HG03432 (cell line): ENCODE results near the gene TXNDC5.
"Not testable (repeated sequence)": the region's sequence is repeated elsewhere in the genome, so short reads cannot be mapped to it uniquely, and the experiment has no call there.

Experiments
- ATAC-seq: cut with Tn5 transposase; IDR thresholded peaks from one replicate; pipeline ENCODE4 v1.9.1; 2021; ENCODE audit warnings: mild to moderate bottlenecking, moderate library complexity; ENCODE audit not compliant: unreplicated experiment

The TXNDC5 gene

DNA sequence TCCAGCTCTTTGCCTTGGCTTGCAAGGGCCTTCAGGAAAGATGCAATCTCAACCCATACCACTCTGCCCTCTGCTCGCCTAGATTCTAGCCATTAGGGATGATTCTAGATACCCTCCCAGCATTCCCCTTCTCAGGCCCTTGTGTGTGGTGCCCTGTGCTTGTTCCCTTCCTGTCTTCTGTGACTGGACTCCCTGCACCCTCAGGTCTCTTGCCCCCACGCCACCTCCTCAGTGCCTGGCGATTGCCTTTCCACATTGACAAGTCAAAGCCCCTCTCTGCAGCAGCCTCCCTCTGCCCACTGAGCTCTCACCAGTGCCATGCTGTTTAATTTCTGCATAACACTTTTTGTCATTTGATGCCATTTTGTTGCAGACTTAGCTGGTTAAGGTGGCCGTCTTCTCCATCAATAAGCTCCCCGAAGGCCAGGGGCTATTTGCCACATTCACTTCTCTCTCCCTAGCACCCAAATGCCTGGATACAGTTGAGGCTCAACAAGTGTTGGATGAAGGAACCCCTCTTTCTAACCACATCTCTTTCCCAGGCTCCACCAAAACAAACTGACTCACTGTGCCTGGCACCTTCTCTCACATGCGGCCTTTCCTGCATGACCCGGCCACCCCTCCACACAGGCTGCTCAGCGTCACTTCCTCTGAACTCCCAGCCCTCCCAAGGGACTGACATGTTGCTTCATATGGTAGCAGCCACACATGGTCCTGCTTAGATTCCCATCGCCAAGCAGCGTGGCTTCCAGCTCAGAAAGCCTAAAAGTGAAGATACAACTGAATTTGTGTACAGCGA lies 4.6 kb upstream of the TXNDC5 start:
- no peak for ATAC-seq

DNA sequence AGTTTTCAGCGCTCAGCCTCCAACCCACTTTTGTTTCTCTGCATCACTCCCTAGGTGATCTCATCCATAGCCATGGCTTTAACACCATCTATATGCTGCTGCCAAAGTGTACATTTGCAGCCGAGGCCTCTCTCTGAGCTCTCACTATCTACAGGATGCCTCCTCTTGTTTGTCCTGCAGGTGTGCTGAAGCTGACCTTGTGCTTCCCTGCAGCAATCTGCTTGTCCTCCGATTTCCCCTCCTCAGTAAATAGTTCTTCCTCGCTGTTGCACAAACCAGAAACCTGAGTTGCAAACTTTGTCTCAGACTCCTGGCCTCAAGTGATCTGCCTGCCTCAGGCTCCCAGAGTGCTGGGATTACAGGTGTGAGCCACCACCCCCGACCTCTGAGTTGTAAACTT lies 3.7 kb upstream of the TXNDC5 start:
- ATAC-seq, result no peak

DNA sequence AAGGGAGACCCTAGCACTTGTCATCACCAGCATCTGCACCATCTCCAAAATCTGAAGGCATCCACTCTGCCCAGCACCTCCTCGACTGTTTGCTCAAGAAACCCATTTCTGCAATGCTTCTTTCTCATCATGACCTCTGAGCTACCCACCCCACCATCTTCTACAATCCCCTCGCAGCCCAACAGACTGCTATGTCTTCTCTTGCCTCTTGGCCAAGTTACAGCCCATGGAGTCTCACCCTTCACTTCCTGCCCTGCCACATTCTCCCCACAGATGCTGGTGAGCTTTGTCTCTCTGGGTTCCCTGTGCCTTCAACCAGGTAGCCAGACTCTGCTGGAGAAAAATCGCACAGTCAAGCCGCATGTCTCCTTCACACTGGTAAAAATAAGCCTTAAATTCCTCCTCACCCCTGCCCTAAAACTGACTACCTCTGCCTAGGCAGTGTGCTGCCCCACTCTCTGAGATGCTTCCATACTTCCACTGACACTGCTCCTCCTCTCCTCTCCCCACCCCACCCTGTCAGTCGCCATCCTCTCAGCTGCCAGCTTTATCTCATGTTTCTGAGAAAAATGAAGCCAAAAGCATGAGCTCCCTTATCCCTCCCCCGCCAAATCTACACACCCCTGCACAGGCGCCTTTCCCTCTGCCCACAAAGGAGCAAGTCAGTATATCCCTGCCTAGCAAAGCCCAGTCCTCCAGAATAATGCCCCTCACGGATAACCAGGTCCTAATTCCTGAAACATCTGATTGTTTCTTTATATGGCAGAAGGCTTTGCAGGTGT lies 2.3 kb upstream of the TXNDC5 start:
- no peak for ATAC-seq

- ATAC-seq, result no peak
Observed at GRCh38 chr6:7912024-7912423, 1.4 kb upstream of the TXNDC5 start.

DNA sequence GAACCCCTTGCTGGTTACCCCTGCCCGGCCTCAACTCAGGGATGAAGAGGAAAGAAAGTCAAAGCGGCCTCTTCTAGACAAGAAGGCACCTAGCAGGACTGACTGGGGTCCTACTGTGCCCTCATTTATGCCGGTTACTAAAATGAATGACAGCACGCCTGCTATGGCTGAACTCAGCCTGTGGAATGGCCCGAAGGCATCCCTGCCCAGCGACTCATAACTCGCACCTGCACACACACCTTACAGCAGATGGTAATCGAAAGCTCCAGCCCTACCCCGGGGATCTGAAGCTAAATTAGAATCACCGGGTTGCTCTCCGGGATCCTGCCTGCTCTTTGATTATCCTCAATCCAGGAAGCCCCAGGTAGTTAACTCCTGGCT lies 747 bp upstream of the TXNDC5 start:
- ATAC-seq, result no peak

DNA sequence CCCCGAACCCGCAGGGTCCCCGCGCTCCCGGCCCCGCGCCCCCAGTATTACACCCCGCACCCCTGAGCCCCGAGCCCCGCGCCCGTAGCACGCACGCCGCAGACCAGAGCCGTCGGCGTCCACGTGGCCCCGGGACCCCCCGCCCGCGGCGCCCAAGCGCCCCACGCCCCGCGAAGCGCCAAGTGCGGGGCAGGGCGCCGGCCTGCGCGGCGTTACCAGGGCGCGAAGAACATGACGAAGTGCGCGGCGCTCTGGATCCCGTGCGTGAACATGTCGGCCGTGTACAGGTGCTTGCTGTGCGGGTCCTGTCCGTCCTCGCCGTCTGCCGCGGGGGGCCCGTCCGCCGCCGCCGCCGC lies 312 bp downstream of the TXNDC5 start:
- peak; percentile 21 for ATAC-seq

DNA sequence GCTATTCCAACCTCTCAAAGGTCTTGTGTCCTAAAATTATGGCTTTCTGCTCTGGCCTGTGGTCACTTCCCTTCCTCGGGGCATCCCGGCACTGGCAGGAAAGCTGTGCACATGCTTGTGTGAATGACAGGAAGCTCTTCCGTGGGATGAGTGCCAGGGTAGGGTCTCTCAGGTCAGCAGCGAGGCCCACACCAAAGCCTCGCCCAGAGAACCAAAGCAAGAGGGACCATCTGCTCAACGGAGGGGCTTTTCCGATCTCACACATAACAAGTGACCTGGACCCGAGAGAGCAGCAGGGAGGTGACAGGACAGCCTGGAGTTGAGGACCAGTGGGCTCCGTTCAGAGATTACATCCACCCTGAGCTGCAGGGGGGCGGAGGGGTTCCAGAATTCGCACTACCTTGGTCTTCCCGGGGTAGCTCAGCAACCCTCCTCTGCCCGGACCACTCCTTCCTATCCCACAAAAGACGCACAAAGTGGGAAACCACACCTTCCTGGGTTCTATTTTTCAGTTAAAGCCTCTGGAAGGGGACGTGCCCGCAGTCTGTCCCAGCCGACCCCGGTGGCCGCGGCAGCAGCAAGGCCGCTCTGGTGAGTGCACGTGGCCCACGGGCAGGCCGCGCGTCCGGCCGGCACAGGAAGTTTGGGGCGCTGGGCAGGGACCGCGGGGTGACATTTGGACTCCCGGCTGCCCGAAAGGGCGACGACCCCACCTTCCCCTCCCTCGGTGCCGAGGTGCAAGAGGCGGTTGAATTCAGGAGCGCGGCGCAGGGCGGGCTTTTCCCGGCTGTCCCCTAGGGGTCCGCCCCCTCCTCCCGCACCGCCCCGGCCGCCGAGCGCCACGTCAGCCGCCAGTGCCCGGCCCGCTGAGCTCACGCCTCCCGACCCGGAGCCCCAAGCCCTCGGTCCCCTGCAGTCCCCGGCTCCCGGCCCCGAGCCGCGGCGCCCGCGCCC lies 988 bp downstream of the TXNDC5 start:
- ATAC-seq, result peak; percentile 37

DNA sequence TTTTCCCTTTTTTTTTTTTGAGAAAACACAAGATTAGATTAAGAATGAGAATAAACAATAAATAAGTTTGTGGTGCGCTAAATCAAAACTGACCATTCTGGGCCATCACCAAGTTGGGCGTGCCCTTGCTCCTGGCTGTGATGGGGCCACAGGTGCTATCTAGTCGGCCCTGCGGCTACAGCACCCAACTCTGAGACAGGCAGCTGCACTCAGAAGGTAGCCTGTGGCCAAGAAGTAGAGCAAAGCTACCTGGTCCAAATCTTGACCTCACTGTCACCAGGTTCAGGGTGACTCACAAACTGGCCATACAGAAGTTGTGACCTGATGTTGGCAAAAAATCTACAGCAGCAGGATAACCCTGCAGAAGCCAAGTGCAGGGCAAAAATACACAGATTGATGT lies 3.4 kb downstream of the TXNDC5 start:
- ATAC-seq, result no peak

GRCh38 chr6:7906741-7907140 lies 3.8 kb downstream of the TXNDC5 start:
- ATAC-seq, result no peak

GRCh38 chr6:7905416-7905815 lies 5.2 kb downstream of the TXNDC5 start:
- ATAC-seq, result no peak

GRCh38 chr6:7904654-7905319 lies 5.8 kb downstream of the TXNDC5 start:
- ATAC-seq, result no peak

DNA sequence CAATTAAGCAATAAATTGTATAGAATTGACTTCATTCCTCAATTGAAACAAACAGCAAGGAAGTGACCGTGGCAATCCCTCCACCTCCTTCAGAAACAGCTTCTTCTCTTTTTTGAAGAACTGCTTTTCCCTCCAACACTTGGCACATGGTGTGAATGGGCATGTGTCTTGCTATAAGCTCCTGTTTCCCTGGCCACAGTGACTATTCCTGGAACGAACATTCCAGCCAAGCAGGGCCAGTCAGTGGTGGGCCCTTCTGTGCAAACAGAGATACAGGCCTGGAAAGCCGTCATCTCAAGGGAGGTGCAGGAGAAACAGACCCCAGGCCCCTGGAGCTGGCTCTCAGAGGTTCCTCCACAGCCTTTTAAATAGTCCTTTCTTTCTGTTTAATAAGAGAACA lies 6.9 kb downstream of the TXNDC5 start:
- ATAC-seq, result no peak

DNA sequence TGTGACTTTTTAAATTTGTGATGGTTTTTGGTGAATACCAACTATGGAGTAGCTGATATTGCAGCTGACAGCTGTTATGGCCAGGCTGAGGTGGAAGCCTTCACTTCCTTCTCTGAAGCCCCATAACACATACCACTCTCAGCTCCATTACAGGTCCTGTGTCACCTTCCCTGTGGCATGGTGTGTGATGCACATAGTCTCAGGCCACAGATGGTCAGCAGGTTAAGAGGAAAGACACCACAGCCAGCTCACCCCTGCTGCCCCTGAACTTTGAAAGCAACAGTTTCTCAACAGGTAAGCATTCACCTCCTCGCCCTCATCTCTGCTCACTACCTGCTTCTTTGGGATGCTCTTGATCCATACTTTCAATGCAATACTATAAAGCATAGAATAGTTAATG lies 7.7 kb downstream of the TXNDC5 start:
- ATAC-seq, result no peak

GRCh38 chr6:7902221-7902620 lies 8.4 kb downstream of the TXNDC5 start:
- ATAC-seq, result no peak

DNA sequence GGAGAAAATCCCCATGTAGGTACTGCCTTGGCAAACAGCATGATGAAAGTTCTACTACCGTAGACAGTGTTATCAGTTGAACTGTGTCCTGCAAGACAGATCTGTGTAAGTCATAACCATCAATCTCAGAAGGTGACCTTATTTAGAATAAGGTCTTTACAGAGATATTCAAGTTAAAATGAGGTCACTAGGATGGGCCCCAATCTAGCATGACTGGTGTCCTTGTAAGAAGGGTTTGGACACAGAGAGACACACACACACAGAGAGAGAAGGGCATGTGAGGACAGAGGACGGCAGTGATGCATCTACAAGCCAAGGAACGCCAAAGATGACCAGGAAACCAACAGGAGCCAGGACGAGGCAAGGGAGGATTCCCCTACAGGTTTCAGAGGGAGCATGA lies 8.8 kb downstream of the TXNDC5 start:
- no peak for ATAC-seq

- no peak for ATAC-seq
Observed at GRCh38 chr6:7901056-7901455, 9.5 kb downstream of the TXNDC5 start.

DNA sequence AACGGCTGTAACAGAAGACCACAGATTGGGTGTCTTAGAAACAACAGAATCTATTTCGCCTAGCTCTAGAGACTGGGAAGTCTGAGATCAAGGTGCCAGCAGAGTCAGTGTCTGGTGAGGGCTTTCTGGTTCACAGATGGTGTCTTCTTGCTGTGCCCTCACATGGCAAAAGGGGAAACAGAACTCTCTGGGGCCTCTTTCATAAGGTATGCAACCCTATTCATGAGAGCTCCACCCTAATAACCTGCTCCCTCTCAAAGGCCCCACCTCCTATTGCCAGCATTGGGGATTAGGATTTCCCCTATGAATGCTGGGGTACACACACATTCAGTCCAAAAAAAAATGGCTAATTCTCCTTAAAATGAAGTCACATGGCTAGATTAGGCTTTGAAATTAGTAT lies 10.0 kb downstream of the TXNDC5 start:
- ATAC-seq, result no peak

GRCh38 chr6:7899889-7900213 lies 10.7 kb downstream of the TXNDC5 start:
- no peak for ATAC-seq

GRCh38 chr6:7899101-7899888 lies 11.3 kb downstream of the TXNDC5 start:
- ATAC-seq, result no peak

DNA sequence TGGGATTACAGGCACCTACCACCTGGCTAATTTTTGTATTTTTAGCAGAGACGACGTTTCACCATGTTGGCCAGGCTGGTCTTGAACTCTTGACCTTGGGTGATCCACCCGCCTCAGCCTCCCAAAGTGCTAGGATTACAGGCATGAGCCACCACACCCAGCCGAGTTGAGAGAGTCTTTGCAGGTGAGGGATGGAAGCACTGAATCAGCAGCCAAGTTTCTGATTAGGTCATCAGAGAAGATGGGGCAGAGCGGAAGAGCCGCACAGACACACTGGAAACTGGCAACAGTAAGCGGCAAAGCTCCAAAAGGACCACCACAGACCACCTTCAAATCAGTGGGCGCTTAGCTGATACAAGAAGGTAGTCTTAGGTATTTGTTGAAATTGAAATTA lies 12.4 kb downstream of the TXNDC5 start:
- ATAC-seq, result not testable (repeated sequence)
